Hematopoietic multipotent progenitor cell treated with erythropoietin and hydrocortisone succinate and interleukin-3 and kit ligand, for 4 days (in vitro differentiated cells): ENCODE measurements around the gene IFNLR1.

Source experiments
- DNase-seq: peaks from one replicate; pipeline ENCODE4 v3.0.0-alpha.2; 2015

Gene IFNLR1

GRCh38 chr1:24175033-24175755 lies 11.9 kb downstream of the IFNLR1 start:
- DNase-seq: no peak

GRCh38 chr1:24173638-24174575 lies 13.2 kb downstream of the IFNLR1 start:
- no peak for DNase-seq

- no peak for DNase-seq
Measured at GRCh38 chr1:24172598-24172997, 14.5 kb downstream of the IFNLR1 start.

- no peak for DNase-seq
Measured at GRCh38 chr1:24169286-24169685, 17.8 kb downstream of the IFNLR1 start.

GRCh38 chr1:24168245-24168644 lies 18.8 kb downstream of the IFNLR1 start:
- no peak for DNase-seq

- DNase-seq: no peak
Measured at GRCh38 chr1:24167008-24167407, 20.1 kb downstream of the IFNLR1 start.

- no peak for DNase-seq
Measured at GRCh38 chr1:24165500-24165899, 21.6 kb downstream of the IFNLR1 start.

GRCh38 chr1:24164004-24164403 lies 23.1 kb downstream of the IFNLR1 start:
- no peak for DNase-seq

- DNase-seq: peak; percentile 24
Measured at GRCh38 chr1:24162201-24162600, 24.9 kb downstream of the IFNLR1 start.

- DNase-seq: no peak
Measured at GRCh38 chr1:24161270-24161669, 25.8 kb downstream of the IFNLR1 start.

- no peak for DNase-seq
Measured at GRCh38 chr1:24159366-24159765, 27.7 kb downstream of the IFNLR1 start.

GRCh38 chr1:24157918-24158481 lies 29.1 kb downstream of the IFNLR1 start:
- DNase-seq: no peak

GRCh38 chr1:24156542-24157260 lies 30.4 kb downstream of the IFNLR1 start:
- no peak for DNase-seq

GRCh38 chr1:24155011-24155782 lies 31.9 kb downstream of the IFNLR1 start:
- DNase-seq: peak; percentile 42

- no peak for DNase-seq
Measured at GRCh38 chr1:24154215-24154614, 32.9 kb downstream of the IFNLR1 start.

- no peak for DNase-seq
Measured at GRCh38 chr1:24152631-24153494, 34.2 kb downstream of the IFNLR1 start.

GRCh38 chr1:24151175-24151533 lies 35.9 kb downstream of the IFNLR1 start:
- DNase-seq: no peak

GRCh38 chr1:24150234-24151174 lies 36.6 kb downstream of the IFNLR1 start:
- DNase-seq: peak; percentile 88

- peak; percentile 66 for DNase-seq
Measured at GRCh38 chr1:24149866-24150233, 37.2 kb downstream of the IFNLR1 start.

- DNase-seq: no peak
Measured at GRCh38 chr1:24147816-24148215, 39.3 kb downstream of the IFNLR1 start.
